Measurements from ENCODE around the gene VWF.

Gene VWF

GRCh38 chr12:5984873-5985272, 139.6 kb downstream of the VWF start:
- H3K27ac ChIP-seq (replicated peaks), result no peak overlapping the region
- TF ChIP-seq POLR2AphosphoS5 (IDR thresholded peaks at IDR 0.05; ENCODE audit: low read depth) (no peak), CTCF (IDR thresholded peaks at IDR 0.05; ENCODE audit: insufficient read depth, low read length) (no peak), SPI1 (IDR thresholded peaks at IDR 0.05; ENCODE audit: borderline replicate concordance, low read depth) (no peak), REST (IDR thresholded peaks at IDR 0.05; ENCODE audit: insufficient replicate concordance, low read depth) (no peak), GABPA (IDR thresholded peaks at IDR 0.05; ENCODE audit: low read depth) (no peak)
- H3K4me3 ChIP-seq (replicated peaks; ENCODE audit: insufficient read depth, low read length), result no peak overlapping the region
- no peak for DNase-seq (ENCODE audit: low read depth in 1 of 2, low spot score in 1 of 2)
- no peaks in the 10 kb centered on the region for H3K27me3 ChIP-seq (ENCODE audit: insufficient read depth, poor library complexity, severe bottlenecking)

GRCh38 chr12:5982106-5982505, 142.4 kb downstream of the VWF start:
- Histone ChIP-seq H3K4me3 (replicated peaks; ENCODE audit: insufficient read depth, low read length) (no peak overlapping the region), H3K27ac (replicated peaks) (no peak overlapping the region), H3K27me3 (ENCODE audit: insufficient read depth, poor library complexity, severe bottlenecking) (peaks cover 2% of the 10 kb centered on the region)
- TF ChIP-seq POLR2AphosphoS5 (IDR thresholded peaks at IDR 0.05; ENCODE audit: low read depth) (no peak), CTCF (IDR thresholded peaks at IDR 0.05; ENCODE audit: insufficient read depth, low read length) (no peak), GABPA (IDR thresholded peaks at IDR 0.05; ENCODE audit: low read depth) (no peak), SPI1 (IDR thresholded peaks at IDR 0.05; ENCODE audit: borderline replicate concordance, low read depth) (no peak), REST (IDR thresholded peaks at IDR 0.05; ENCODE audit: insufficient replicate concordance, low read depth) (no peak)
- no peak for DNase-seq (ENCODE audit: low read depth in 1 of 2, low spot score in 1 of 2)

GRCh38 chr12:5977556-5977955, 146.9 kb downstream of the VWF start:
- Histone ChIP-seq H3K4me3 (replicated peaks; ENCODE audit: insufficient read depth, low read length) (no peak overlapping the region), H3K27ac (replicated peaks) (no peak overlapping the region), H3K27me3 (ENCODE audit: insufficient read depth, poor library complexity, severe bottlenecking) (peaks cover 2% of the 10 kb centered on the region)
- no peak for DNase-seq (ENCODE audit: low read depth in 1 of 2, low spot score in 1 of 2)
- TF ChIP-seq POLR2AphosphoS5 (IDR thresholded peaks at IDR 0.05; ENCODE audit: low read depth) (no peak), GABPA (IDR thresholded peaks at IDR 0.05; ENCODE audit: low read depth) (no peak), REST (IDR thresholded peaks at IDR 0.05; ENCODE audit: insufficient replicate concordance, low read depth) (no peak), SPI1 (IDR thresholded peaks at IDR 0.05; ENCODE audit: borderline replicate concordance, low read depth) (no peak)
